Endodermal cell (in vitro differentiated cells): ENCODE results near the gene NACC2. TPM values are rescaled to one million over a fixed set of nuclear protein-coding genes. Genes with fewer than 3 reads are reported as not detected.

ENCODE experiments used
- DNase-seq: peaks from one replicate; pipeline ENCODE4 v3.0.0-alpha.2; 2017
- H3K27ac ChIP-seq: 2 replicates; pipeline ENCODE4 v1.5.1; 2013; ENCODE audit warnings: mild to moderate bottlenecking, low read depth, low read length, moderate library complexity
- H3K27me3 ChIP-seq: 2 replicates; pipeline ENCODE4 v1.6.1; 2013; ENCODE audit warnings: mild to moderate bottlenecking, low read length, moderate library complexity; ENCODE audit not compliant: insufficient read depth, control insufficient read depth, poor library complexity, severe bottlenecking
- H3K36me3 ChIP-seq: 2 replicates; pipeline ENCODE4 v1.7.0; 2013; ENCODE audit warnings: mild to moderate bottlenecking, low read length, moderate library complexity; ENCODE audit not compliant: control insufficient read depth, insufficient read depth
- H3K4me1 ChIP-seq: one replicate; pipeline ENCODE4 v1.7.0; 2013; ENCODE audit warnings: low read length; ENCODE audit not compliant: control insufficient read depth, insufficient read depth
- H3K4me3 ChIP-seq: 2 replicates; pipeline ENCODE4 v1.5.1; 2013; ENCODE audit warnings: mild to moderate bottlenecking, low read length, moderate library complexity
- H3K9ac ChIP-seq: 2 replicates; pipeline ENCODE4 v1.6.1; 2013; ENCODE audit warnings: mild to moderate bottlenecking, low read length, moderate library complexity; ENCODE audit not compliant: poor library complexity, severe bottlenecking; ENCODE audit errors: extremely low read depth
- H3K9me3 ChIP-seq: 2 replicates; pipeline ENCODE4 v1.6.1; 2013; ENCODE audit warnings: mild to moderate bottlenecking, low read length, moderate library complexity; ENCODE audit not compliant: control insufficient read depth
- H3K27ac Mint-ChIP-seq: 2 replicates; pipeline ENCODE4 v1.8.0; 2020; ENCODE audit warnings: mixed read lengths
- H3K27me3 Mint-ChIP-seq: 2 replicates; pipeline ENCODE4 v1.8.0; 2021; ENCODE audit warnings: mild to moderate bottlenecking, mixed read lengths; ENCODE audit not compliant: insufficient read depth
- H3K36me3 Mint-ChIP-seq: 2 replicates; pipeline ENCODE4 v1.8.0; 2020; ENCODE audit warnings: low read depth, mixed read lengths
- H3K4me1 Mint-ChIP-seq: 2 replicates; pipeline ENCODE4 v1.8.0; 2020; ENCODE audit warnings: mixed read lengths
- H3K4me3 Mint-ChIP-seq: 2 replicates; pipeline ENCODE4 v1.8.0; 2020; ENCODE audit warnings: mild to moderate bottlenecking, moderate library complexity, mixed read lengths
- H3K9me3 Mint-ChIP-seq: 2 replicates; pipeline ENCODE4 v1.8.0; 2020; ENCODE audit warnings: mild to moderate bottlenecking, mixed read lengths
- CTCF ChIP-seq: fragments of 200-600 bp; sonication (generic); conservative IDR thresholded peaks from 2 replicates; pipeline ENCODE4 v1.5.0; 2021; ENCODE audit warnings: antibody characterized with exemption, mild to moderate bottlenecking
- WGBS, 2 experiments: methylation state at CpG; one replicate each; pipeline versions ENCODE4 v1.1.5 to v1.1.7; 2013; ENCODE audit warnings: missing lambda C conversion rate in 2 of 2, mixed read lengths in 1 of 2; ENCODE audit not compliant: insufficient coverage in 1 of 2, insufficient read length in 1 of 2; 5-methylcytosine and 5-hydroxymethylcytosine counted together
- total RNA-seq, 2 donors: library from RNA; stranded (reverse); fragmentation: NEBNext Ultra II Directional in 1 of 2; extraction: Animal tissue kit (Norgen Biotek cat#: 25700) in 1 of 2; gene quantifications; 2 replicates in 1 of 2; 3 replicates in 1 of 2; pipeline ENCODE4 v1.2.1, GENCODE V29; 2021

NACC2 gene
- total RNA-seq, 2 donors from 2014 or later: 12.4 to 16.7 TPM

DNA sequence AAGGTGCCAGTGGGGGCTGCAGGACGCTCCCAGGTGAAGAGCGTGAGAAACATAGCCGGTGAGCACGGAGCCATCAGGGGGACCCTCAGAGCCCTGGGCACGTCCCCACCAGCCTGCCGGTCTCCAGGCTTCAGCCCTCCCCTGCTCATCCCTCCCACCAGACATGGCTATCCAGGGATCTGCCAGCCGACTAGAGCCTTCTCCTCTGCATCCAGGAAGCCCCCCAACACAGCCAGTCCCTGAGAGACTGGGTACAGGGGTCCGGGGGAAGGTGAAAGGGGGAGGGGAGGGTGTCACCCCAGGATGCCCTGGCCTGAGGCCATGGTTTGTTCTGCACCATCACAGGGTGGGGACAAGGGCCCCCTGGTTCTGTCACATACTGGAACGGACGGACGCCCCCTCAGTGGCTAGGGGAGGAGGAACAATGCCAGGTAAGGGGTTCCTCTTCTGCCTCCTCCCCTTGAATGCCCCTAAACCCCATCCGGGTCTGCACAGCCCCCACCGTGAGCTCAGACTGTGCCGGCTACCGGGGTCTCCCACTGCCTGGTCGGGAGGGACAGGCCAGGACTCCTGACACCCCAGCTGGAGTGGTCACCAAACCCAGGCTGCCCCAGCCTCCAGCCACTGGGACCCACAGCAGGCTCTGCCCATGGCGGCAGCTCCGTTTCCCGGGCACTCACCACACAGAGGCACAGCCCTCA, 34.3 kb downstream of the NACC2 start:
- Histone ChIP-seq H3K4me3 (no peak overlapping the region), H3K27me3 (no peaks in the 10 kb centered on the region), H3K27ac (no peak overlapping the region), H3K9ac (no peak overlapping the region), H3K9me3 (no peaks in the 10 kb centered on the region), H3K36me3 (no peaks in the 10 kb centered on the region), H3K4me1 (no peaks in the 10 kb centered on the region)
- 89 to 90% methylated on average over 6 to 19 of the region's 19 CpGs for WGBS, 2 experiments
- Mint-ChIP-seq H3K36me3 (peaks cover 10% of the 10 kb centered on the region), H3K27ac (no peak overlapping the region), H3K27me3 (no peaks in the 10 kb centered on the region), H3K4me1 (peaks cover 4% of the 10 kb centered on the region), H3K4me3 (no peak overlapping the region), H3K9me3 (no peaks in the 10 kb centered on the region)
- DNase-seq: no peak
- no peak for TF ChIP-seq CTCF

- DNase-seq: no peak
- H3K27ac Mint-ChIP-seq: no peak overlapping the region
- H3K27me3 ChIP-seq: no peaks in the 10 kb centered on the region
- no peaks in the 10 kb centered on the region for H3K9me3 Mint-ChIP-seq
- H3K4me1 ChIP-seq: no peaks in the 10 kb centered on the region
- no peaks in the 10 kb centered on the region for H3K9me3 ChIP-seq
- peaks cover 10% of the 10 kb centered on the region for H3K36me3 Mint-ChIP-seq
- no peaks in the 10 kb centered on the region for H3K36me3 ChIP-seq
- H3K4me3 ChIP-seq: no peak overlapping the region
- H3K27me3 Mint-ChIP-seq: no peaks in the 10 kb centered on the region
- H3K4me3 Mint-ChIP-seq: no peak overlapping the region
- WGBS, 2 experiments: 90 to 94% methylated on average over 11 to 29 of the region's 29 CpGs
- peaks cover 9% of the 10 kb centered on the region for H3K4me1 Mint-ChIP-seq
- no peak for TF ChIP-seq CTCF
- no peak overlapping the region for H3K9ac ChIP-seq
- H3K27ac ChIP-seq: no peak overlapping the region
Observed at GRCh38 chr9:136059851-136060670, 35.0 kb downstream of the NACC2 start.

DNA sequence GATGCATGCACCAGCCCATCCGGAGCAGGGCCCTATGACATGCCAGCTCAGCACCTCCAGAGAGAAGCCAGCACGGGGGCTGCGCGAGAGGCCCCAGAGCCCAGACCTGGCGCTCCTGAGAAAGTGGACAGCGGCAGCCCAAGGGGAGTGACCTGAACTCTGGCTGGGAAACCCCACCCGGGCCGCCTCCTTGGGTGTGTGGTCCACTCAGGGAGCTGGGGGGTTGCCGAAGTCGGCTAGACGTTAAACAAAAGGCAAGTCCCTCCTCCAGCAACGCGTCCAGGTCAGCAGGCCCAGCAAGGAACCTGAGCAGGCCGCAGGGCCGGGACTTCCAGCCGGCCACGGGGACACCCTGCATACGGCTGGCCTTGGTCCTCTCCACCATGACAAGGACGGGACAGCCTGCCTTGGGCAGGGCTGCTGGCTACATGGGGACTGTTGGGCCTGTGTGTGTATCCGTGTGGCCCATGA, 35.7 kb downstream of the NACC2 start:
- Histone ChIP-seq H3K36me3 (no peaks in the 10 kb centered on the region), H3K9me3 (no peaks in the 10 kb centered on the region), H3K9ac (no peak overlapping the region), H3K27me3 (no peaks in the 10 kb centered on the region), H3K4me3 (no peak overlapping the region), H3K4me1 (no peaks in the 10 kb centered on the region), H3K27ac (no peak overlapping the region)
- Mint-ChIP-seq H3K9me3 (no peaks in the 10 kb centered on the region), H3K4me1 (peaks cover 9% of the 10 kb centered on the region), H3K27me3 (no peaks in the 10 kb centered on the region), H3K36me3 (peaks cover 4% of the 10 kb centered on the region), H3K27ac (no peak overlapping the region), H3K4me3 (no peak overlapping the region)
- WGBS, 2 experiments: 82 to 90% methylated on average over 16 to 20 of the region's 20 CpGs
- DNase-seq: no peak
- no peak for TF ChIP-seq CTCF
